SU-DHL-6 (cell line): ENCODE results near the gene PDE4B.

Experiments
- EZH2phosphoT487 ChIP-seq: fragments of 200-600 bp; sonication (generic), shearing (Covaris generic); conservative IDR thresholded peaks from 2 replicates; pipeline ENCODE4 v1.6.1; 2018; ENCODE audit warnings: mild to moderate bottlenecking, antibody characterized with exemption, low read length, moderate library complexity, mixed read lengths
- TF ChIP-seq, protein P1 (sequence below): fragments of 200-600 bp; sonication (generic); IDR thresholded peaks from one replicate; pipeline ENCODE4 v1.5.1; 2017; ENCODE audit warnings: antibody characterized with exemption, mild to moderate bottlenecking, low read length, moderate library complexity; ENCODE audit not compliant: insufficient read depth, poor library complexity, severe bottlenecking

DNA sequence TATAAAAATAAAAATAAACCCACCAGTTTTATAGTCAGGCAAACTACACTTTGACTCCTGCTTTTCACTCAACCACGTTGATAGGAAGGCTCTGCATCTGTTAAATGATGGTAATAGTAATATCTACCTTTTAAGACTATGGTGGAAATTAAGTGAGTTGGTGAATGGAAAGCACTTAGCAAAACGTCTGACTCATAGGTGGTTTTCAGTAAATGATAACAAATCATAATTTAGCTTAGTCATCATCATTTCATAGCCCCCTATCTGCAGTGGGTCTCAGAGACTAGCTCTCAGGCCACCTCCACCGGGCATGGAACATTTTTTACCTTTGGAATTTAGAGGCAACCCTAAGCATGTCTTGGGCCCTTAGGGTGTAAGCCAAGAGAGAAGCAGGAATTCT lies 160.0 kb downstream of the PDE4B start:
- TF ChIP-seq, protein P1, sequence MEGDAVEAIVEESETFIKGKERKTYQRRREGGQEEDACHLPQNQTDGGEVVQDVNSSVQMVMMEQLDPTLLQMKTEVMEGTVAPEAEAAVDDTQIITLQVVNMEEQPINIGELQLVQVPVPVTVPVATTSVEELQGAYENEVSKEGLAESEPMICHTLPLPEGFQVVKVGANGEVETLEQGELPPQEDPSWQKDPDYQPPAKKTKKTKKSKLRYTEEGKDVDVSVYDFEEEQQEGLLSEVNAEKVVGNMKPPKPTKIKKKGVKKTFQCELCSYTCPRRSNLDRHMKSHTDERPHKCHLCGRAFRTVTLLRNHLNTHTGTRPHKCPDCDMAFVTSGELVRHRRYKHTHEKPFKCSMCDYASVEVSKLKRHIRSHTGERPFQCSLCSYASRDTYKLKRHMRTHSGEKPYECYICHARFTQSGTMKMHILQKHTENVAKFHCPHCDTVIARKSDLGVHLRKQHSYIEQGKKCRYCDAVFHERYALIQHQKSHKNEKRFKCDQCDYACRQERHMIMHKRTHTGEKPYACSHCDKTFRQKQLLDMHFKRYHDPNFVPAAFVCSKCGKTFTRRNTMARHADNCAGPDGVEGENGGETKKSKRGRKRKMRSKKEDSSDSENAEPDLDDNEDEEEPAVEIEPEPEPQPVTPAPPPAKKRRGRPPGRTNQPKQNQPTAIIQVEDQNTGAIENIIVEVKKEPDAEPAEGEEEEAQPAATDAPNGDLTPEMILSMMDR = no peak
- no peak for TF ChIP-seq EZH2phosphoT487
